GM21786 (cell line): ENCODE results near the gene ANKRD16.

Experiments
- ATAC-seq: cut with Tn5 transposase; IDR thresholded peaks from one replicate; pipeline ENCODE4 v1.9.1; 2021; ENCODE audit not compliant: unreplicated experiment

ANKRD16 gene

GRCh38 chr10:5812283-5813090 is 77.2 kb downstream of the ANKRD16 start:
- peak; percentile 9 for ATAC-seq
